Central memory CD8-positive, alpha-beta T cell (primary cell): ENCODE measurements around the gene TRIM9.
"Not testable (repeated sequence)": the region's sequence is repeated elsewhere in the genome, so short reads cannot be mapped to it uniquely, and the experiment has no call there.

ENCODE experiments used
- ATAC-seq: fragments of 150-1000 bp; cut with Tn5 transposase; replicated peaks from 2 replicates; pipeline ENCODE4 v1.10.0; 2022; ENCODE audit warnings: mild to moderate bottlenecking, moderate FRiP score, moderate number of reproducible peaks; ENCODE audit not compliant: poor library complexity, severe bottlenecking; ENCODE audit errors: extremely low read depth
- DNase-seq, 2 donors: peaks; one replicate each; pipeline ENCODE4 v3.0.0; 2021; ENCODE audit warnings: low spot score in 2 of 2
- H3K27ac Mint-ChIP-seq: one replicate; pipeline ENCODE4 v1.8.0; 2022; ENCODE audit warnings: low read depth, mild to moderate bottlenecking, moderate library complexity, mixed read lengths
- H3K27me3 Mint-ChIP-seq: one replicate; pipeline ENCODE4 v1.8.0; 2022; ENCODE audit warnings: mixed read lengths
- H3K36me3 Mint-ChIP-seq: one replicate; pipeline ENCODE4 v1.8.0; 2022; ENCODE audit warnings: mild to moderate bottlenecking, moderate library complexity, mixed read lengths; ENCODE audit not compliant: insufficient read depth
- H3K4me1 Mint-ChIP-seq: one replicate; pipeline ENCODE4 v1.8.0; 2022; ENCODE audit warnings: mixed read lengths
- H3K4me3 Mint-ChIP-seq: one replicate; pipeline ENCODE4 v1.8.0; 2022; ENCODE audit warnings: mild to moderate bottlenecking, moderate library complexity, mixed read lengths
- H3K9me3 Mint-ChIP-seq: one replicate; pipeline ENCODE4 v1.8.0; 2022; ENCODE audit warnings: mixed read lengths

The TRIM9 gene

GRCh38 chr14:51006781-51007211 lies 88.1 kb downstream of the TRIM9 start:
- Mint-ChIP-seq H3K27ac (no peak overlapping the region), H3K4me3 (no peak overlapping the region), H3K4me1 (no peaks in the 10 kb centered on the region), H3K9me3 (no peaks in the 10 kb centered on the region), H3K36me3 (no peaks in the 10 kb centered on the region), H3K27me3 (peaks cover 10% of the 10 kb centered on the region)
- DNase-seq (no peak), ATAC-seq (no peak)

- Mint-ChIP-seq H3K36me3 (no peaks in the 10 kb centered on the region), H3K27me3 (peaks cover 10% of the 10 kb centered on the region), H3K4me1 (no peaks in the 10 kb centered on the region), H3K4me3 (no peak overlapping the region), H3K9me3 (no peaks in the 10 kb centered on the region), H3K27ac (no peak overlapping the region)
- DNase-seq = no peak
- no peak for ATAC-seq
Observed at GRCh38 chr14:51006324-51006723, 88.6 kb downstream of the TRIM9 start.

GRCh38 chr14:51004801-51005526 lies 89.9 kb downstream of the TRIM9 start:
- DNase-seq = no peak
- H3K27ac Mint-ChIP-seq = no peak overlapping the region
- H3K4me1 Mint-ChIP-seq = no peaks in the 10 kb centered on the region
- no peak for ATAC-seq
- no peak overlapping the region for H3K4me3 Mint-ChIP-seq
- H3K9me3 Mint-ChIP-seq = no peaks in the 10 kb centered on the region
- H3K36me3 Mint-ChIP-seq = no peaks in the 10 kb centered on the region
- peaks cover 6% of the 10 kb centered on the region for H3K27me3 Mint-ChIP-seq

- DNase-seq = no peak
- ATAC-seq = no peak
- Mint-ChIP-seq H3K27me3 (no peaks in the 10 kb centered on the region), H3K4me1 (no peaks in the 10 kb centered on the region), H3K36me3 (no peaks in the 10 kb centered on the region), H3K4me3 (no peak overlapping the region), H3K27ac (no peak overlapping the region), H3K9me3 (no peaks in the 10 kb centered on the region)
Observed at GRCh38 chr14:51004352-51004800, 90.5 kb downstream of the TRIM9 start.

GRCh38 chr14:51002406-51002999 lies 92.4 kb downstream of the TRIM9 start:
- DNase-seq = no peak
- no peaks in the 10 kb centered on the region for H3K9me3 Mint-ChIP-seq
- H3K4me3 Mint-ChIP-seq = no peak overlapping the region
- no peak overlapping the region for H3K27ac Mint-ChIP-seq
- H3K4me1 Mint-ChIP-seq = no peaks in the 10 kb centered on the region
- no peaks in the 10 kb centered on the region for H3K27me3 Mint-ChIP-seq
- H3K36me3 Mint-ChIP-seq = no peaks in the 10 kb centered on the region
- no peak for ATAC-seq

- no peaks in the 10 kb centered on the region for H3K36me3 Mint-ChIP-seq
- peaks cover under 1% of the 10 kb centered on the region for H3K27me3 Mint-ChIP-seq
Observed at GRCh38 chr14:51000566-51000965, 94.3 kb downstream of the TRIM9 start.

GRCh38 chr14:50999726-51000125 lies 95.2 kb downstream of the TRIM9 start:
- Mint-ChIP-seq H3K4me1 (no peaks in the 10 kb centered on the region), H3K27me3 (peaks cover 9% of the 10 kb centered on the region), H3K27ac (no peak overlapping the region), H3K4me3 (no peak overlapping the region), H3K9me3 (no peaks in the 10 kb centered on the region), H3K36me3 (no peaks in the 10 kb centered on the region)
- ATAC-seq (no peak), DNase-seq (no peak)

More at GRCh38 chr14:51000566-51000965, 94.3 kb downstream of the TRIM9 start:
- DNase-seq (no peak), ATAC-seq (no peak)
- Mint-ChIP-seq H3K27ac (no peak overlapping the region), H3K4me1 (no peaks in the 10 kb centered on the region), H3K9me3 (no peaks in the 10 kb centered on the region), H3K4me3 (no peak overlapping the region)

GRCh38 chr14:50998612-50999011 lies 96.3 kb downstream of the TRIM9 start:
- peaks cover 17% of the 10 kb centered on the region for H3K27me3 Mint-ChIP-seq
- no peaks in the 10 kb centered on the region for H3K9me3 Mint-ChIP-seq
- ATAC-seq (no peak), DNase-seq (no peak)
- H3K36me3 Mint-ChIP-seq = no peaks in the 10 kb centered on the region
- no peak overlapping the region for H3K27ac Mint-ChIP-seq
- H3K4me1 Mint-ChIP-seq = no peaks in the 10 kb centered on the region
- H3K4me3 Mint-ChIP-seq = no peak overlapping the region

- ATAC-seq = no peak
- Mint-ChIP-seq H3K36me3 (no peaks in the 10 kb centered on the region), H3K27me3 (peaks cover 19% of the 10 kb centered on the region), H3K4me1 (no peaks in the 10 kb centered on the region), H3K9me3 (no peaks in the 10 kb centered on the region), H3K4me3 (no peak overlapping the region), H3K27ac (no peak overlapping the region)
- no peak for DNase-seq
Observed at GRCh38 chr14:50997712-50998111, 97.2 kb downstream of the TRIM9 start.

GRCh38 chr14:50994158-50994557 lies 100.7 kb downstream of the TRIM9 start:
- H3K4me1 Mint-ChIP-seq, ATAC-seq, H3K36me3 Mint-ChIP-seq, DNase-seq, H3K9me3 Mint-ChIP-seq, H3K4me3 Mint-ChIP-seq, H3K27ac Mint-ChIP-seq: not testable (repeated sequence)
- peaks cover 40% of the 10 kb centered on the region for H3K27me3 Mint-ChIP-seq

GRCh38 chr14:50985859-50986331 lies 109.0 kb downstream of the TRIM9 start:
- Mint-ChIP-seq H3K4me1 (no peaks in the 10 kb centered on the region), H3K36me3 (peaks cover 1% of the 10 kb centered on the region), H3K9me3 (no peaks in the 10 kb centered on the region), H3K4me3 (no peak overlapping the region), H3K27me3 (peaks cover 52% of the 10 kb centered on the region), H3K27ac (no peak overlapping the region)
- no peak for DNase-seq
- no peak for ATAC-seq

- Mint-ChIP-seq H3K9me3 (no peaks in the 10 kb centered on the region), H3K4me3 (no peak overlapping the region), H3K27ac (no peak overlapping the region), H3K27me3 (peaks cover 58% of the 10 kb centered on the region), H3K4me1 (no peaks in the 10 kb centered on the region), H3K36me3 (peaks cover 1% of the 10 kb centered on the region)
- ATAC-seq (no peak), DNase-seq (no peak)
Observed at GRCh38 chr14:50985124-50985858, 109.6 kb downstream of the TRIM9 start.
